HG03575 (cell line): ENCODE measurements around the gene FAM124B.
"Not testable (repeated sequence)": the region's sequence is repeated elsewhere in the genome, so short reads cannot be mapped to it uniquely, and the experiment has no call there.

Experiments used
- ATAC-seq: cut with Tn5 transposase; IDR thresholded peaks from one replicate; pipeline ENCODE4 v1.9.1; 2021; ENCODE audit not compliant: unreplicated experiment, insufficient number of reproducible peaks, low FRiP score; ENCODE audit errors: extremely low read depth

FAM124B gene

GRCh38 chr2:224392545-224392944 is 9.4 kb downstream of the FAM124B start:
- ATAC-seq, result no peak

- no peak for ATAC-seq
These were observed 12.6 kb downstream of the FAM124B start for GRCh38 chr2:224389317-224389716.

- no peak for ATAC-seq
These were observed 15.0 kb downstream of the FAM124B start for GRCh38 chr2:224386876-224387275.

GRCh38 chr2:224382973-224383555 is 18.8 kb downstream of the FAM124B start:
- no peak for ATAC-seq

GRCh38 chr2:224382280-224382647 is 19.6 kb downstream of the FAM124B start:
- ATAC-seq, result not testable (repeated sequence)

GRCh38 chr2:224381521-224382279 is 20.2 kb downstream of the FAM124B start:
- no peak for ATAC-seq

GRCh38 chr2:224379986-224380385 is 21.9 kb downstream of the FAM124B start:
- ATAC-seq, result no peak

- no peak for ATAC-seq
These were observed 22.7 kb downstream of the FAM124B start for GRCh38 chr2:224379172-224379571.

GRCh38 chr2:224378701-224379097 is 23.2 kb downstream of the FAM124B start:
- no peak for ATAC-seq

- ATAC-seq, result no peak
These were observed 23.9 kb downstream of the FAM124B start for GRCh38 chr2:224377751-224378700.

- ATAC-seq, result no peak
These were observed 29.3 kb downstream of the FAM124B start for GRCh38 chr2:224372641-224373040.

GRCh38 chr2:224369028-224369632 is 32.8 kb downstream of the FAM124B start:
- ATAC-seq, result no peak

GRCh38 chr2:224366267-224366844 is 35.6 kb downstream of the FAM124B start:
- ATAC-seq, result no peak

- no peak for ATAC-seq
These were observed 36.6 kb downstream of the FAM124B start for GRCh38 chr2:224365331-224365730.

GRCh38 chr2:224363281-224363680 is 38.6 kb downstream of the FAM124B start:
- no peak for ATAC-seq

GRCh38 chr2:224362094-224362493 is 39.8 kb downstream of the FAM124B start:
- ATAC-seq, result no peak

GRCh38 chr2:224360801-224361251 is 41.1 kb downstream of the FAM124B start:
- no peak for ATAC-seq

GRCh38 chr2:224359569-224359968 is 42.3 kb downstream of the FAM124B start:
- no peak for ATAC-seq
